SK-N-SH (cell line): ENCODE data around the gene SNPH.

Source experiments
- CHD2 ChIP-seq: fragments of 150-350 bp; IDR thresholded peaks from 2 replicates; pipeline ENCODE4 v1.6.1; 2018; ENCODE audit warnings: low read length; ENCODE audit not compliant: partially characterized antibody
- EZH2phosphoT487 ChIP-seq: fragments of 200-600 bp; sonication (generic); IDR thresholded peaks from 2 replicates; pipeline ENCODE4 v1.6.1; 2017; ENCODE audit warnings: low read depth, mixed run types, mild to moderate bottlenecking, antibody characterized with exemption, moderate library complexity, borderline replicate concordance
- JUND ChIP-seq: IDR thresholded peaks from 2 replicates; pipeline ENCODE4 v1.4.0; 2012
- POLR2AphosphoS5 ChIP-seq: IDR thresholded peaks from 2 replicates; pipeline ENCODE4 v1.6.1; 2012; ENCODE audit warnings: low read depth, low read length
- RCOR1 ChIP-seq: fragments of 150-350 bp; IDR thresholded peaks from 2 replicates; pipeline ENCODE4 v1.6.1; 2017; ENCODE audit warnings: antibody characterized with exemption, low read length
- REST ChIP-seq: IDR thresholded peaks from 2 replicates; pipeline ENCODE4 v1.6.1; 2012; ENCODE audit warnings: mild to moderate bottlenecking, low read depth, low read length, moderate library complexity
- SIN3A ChIP-seq: IDR thresholded peaks from 2 replicates; pipeline ENCODE4 v1.6.1; 2012; ENCODE audit warnings: low read depth, mild to moderate bottlenecking, low read length, moderate library complexity, borderline replicate concordance
- SMC3 ChIP-seq: IDR thresholded peaks from 2 replicates; pipeline ENCODE4 v1.6.1; 2012; ENCODE audit warnings: low read depth, low read length, improper control_type of control experiment
- TAF1 ChIP-seq: IDR thresholded peaks from 2 replicates; pipeline ENCODE4 v1.6.1; 2012; ENCODE audit warnings: low read depth, mild to moderate bottlenecking, low read length, moderate library complexity, borderline replicate concordance
- USF2 ChIP-seq: fragments of 150-350 bp; IDR thresholded peaks from 2 replicates; pipeline ENCODE4 v1.6.1; 2017; ENCODE audit warnings: antibody characterized with exemption, low read length, low read depth, borderline replicate concordance
- TF ChIP-seq, protein P1 (sequence below): fragments of 200-600 bp; sonication (generic); IDR thresholded peaks from 2 replicates; pipeline ENCODE4 v1.6.1; 2017; ENCODE audit warnings: antibody characterized with exemption, mild to moderate bottlenecking, moderate library complexity
- TF ChIP-seq, protein P2 (sequence below): IDR thresholded peaks from 2 replicates; pipeline ENCODE4 v1.4.0; 2012; ENCODE audit warnings: low read depth, borderline replicate concordance

DNA sequence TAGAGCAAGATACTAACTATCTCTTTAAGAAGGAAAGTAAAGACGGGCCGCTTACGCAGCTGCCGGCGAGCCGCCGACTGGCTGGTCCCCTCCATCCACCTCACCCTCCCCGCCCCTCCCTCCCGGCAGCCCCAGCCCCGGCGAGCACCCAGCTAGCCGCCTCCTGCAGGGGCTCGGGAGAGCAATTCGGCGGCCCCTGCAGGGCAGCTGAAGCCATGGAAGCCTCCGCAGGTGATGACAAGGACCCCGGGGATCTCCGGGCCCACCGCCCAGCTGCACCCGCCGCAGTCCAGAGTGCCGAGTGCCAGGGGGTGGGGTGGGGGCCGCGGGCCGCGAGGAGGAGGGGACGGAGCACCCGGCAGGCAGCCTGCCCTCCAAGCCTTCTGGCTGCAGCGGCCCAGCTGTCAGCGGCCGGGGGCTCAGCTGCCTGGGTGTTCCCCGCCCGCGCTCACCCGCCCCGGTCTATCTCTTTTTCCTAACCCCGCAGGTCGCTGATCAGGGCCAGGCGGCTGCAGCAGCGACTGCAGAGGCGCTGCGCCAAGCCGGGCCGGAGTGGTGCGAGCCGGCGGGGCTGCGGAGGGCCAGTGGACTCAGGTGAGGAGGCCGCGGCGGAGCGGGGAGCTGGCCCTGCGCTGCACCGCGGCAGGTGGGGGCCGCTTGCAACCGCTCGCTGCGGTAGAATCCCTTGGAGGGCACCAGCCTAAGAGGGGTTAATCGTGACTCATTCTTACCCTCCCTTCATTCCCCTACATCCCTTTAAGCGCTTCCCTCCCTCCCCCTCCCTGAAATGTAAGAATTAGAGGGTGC is at the start of gene SNPH:
- TF ChIP-seq RCOR1: no peak
- TF ChIP-seq, protein P1, sequence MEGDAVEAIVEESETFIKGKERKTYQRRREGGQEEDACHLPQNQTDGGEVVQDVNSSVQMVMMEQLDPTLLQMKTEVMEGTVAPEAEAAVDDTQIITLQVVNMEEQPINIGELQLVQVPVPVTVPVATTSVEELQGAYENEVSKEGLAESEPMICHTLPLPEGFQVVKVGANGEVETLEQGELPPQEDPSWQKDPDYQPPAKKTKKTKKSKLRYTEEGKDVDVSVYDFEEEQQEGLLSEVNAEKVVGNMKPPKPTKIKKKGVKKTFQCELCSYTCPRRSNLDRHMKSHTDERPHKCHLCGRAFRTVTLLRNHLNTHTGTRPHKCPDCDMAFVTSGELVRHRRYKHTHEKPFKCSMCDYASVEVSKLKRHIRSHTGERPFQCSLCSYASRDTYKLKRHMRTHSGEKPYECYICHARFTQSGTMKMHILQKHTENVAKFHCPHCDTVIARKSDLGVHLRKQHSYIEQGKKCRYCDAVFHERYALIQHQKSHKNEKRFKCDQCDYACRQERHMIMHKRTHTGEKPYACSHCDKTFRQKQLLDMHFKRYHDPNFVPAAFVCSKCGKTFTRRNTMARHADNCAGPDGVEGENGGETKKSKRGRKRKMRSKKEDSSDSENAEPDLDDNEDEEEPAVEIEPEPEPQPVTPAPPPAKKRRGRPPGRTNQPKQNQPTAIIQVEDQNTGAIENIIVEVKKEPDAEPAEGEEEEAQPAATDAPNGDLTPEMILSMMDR: 0 out of 2 replicates have a peak, but pooled peaks have one; percentile 7
- TF ChIP-seq, protein P2, sequence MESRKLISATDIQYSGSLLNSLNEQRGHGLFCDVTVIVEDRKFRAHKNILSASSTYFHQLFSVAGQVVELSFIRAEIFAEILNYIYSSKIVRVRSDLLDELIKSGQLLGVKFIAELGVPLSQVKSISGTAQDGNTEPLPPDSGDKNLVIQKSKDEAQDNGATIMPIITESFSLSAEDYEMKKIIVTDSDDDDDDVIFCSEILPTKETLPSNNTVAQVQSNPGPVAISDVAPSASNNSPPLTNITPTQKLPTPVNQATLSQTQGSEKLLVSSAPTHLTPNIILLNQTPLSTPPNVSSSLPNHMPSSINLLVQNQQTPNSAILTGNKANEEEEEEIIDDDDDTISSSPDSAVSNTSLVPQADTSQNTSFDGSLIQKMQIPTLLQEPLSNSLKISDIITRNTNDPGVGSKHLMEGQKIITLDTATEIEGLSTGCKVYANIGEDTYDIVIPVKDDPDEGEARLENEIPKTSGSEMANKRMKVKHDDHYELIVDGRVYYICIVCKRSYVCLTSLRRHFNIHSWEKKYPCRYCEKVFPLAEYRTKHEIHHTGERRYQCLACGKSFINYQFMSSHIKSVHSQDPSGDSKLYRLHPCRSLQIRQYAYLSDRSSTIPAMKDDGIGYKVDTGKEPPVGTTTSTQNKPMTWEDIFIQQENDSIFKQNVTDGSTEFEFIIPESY: no peak
- TF ChIP-seq POLR2AphosphoS5: peak; percentile 50; the same call in 1 of the 2 replicates
- peak; percentile 14 for TF ChIP-seq CHD2
- no peak for TF ChIP-seq USF2
- TF ChIP-seq TAF1: no peak
- no peak for TF ChIP-seq SMC3
- TF ChIP-seq REST: no peak
- no peak for TF ChIP-seq EZH2phosphoT487
- peak; percentile 55 for TF ChIP-seq JUND
- TF ChIP-seq SIN3A: peak; percentile 48; the same call in 1 of the 2 replicates
